Ishikawa (cell line): ENCODE measurements around the gene POLE4.

ENCODE experiments used
- CEBPB ChIP-seq: IDR thresholded peaks from 2 replicates; pipeline ENCODE4 v1.6.1; 2012
- CREB1 ChIP-seq: IDR thresholded peaks from 2 replicates; pipeline ENCODE4 v1.6.1; 2012; ENCODE audit warnings: low read depth
- EGR1 ChIP-seq: IDR thresholded peaks from 2 replicates; pipeline ENCODE4 v1.6.1; 2012
- EP300 ChIP-seq: IDR thresholded peaks from 2 replicates; pipeline ENCODE4 v1.6.1; 2012; ENCODE audit warnings: borderline replicate concordance
- FOXM1 ChIP-seq: IDR thresholded peaks from 2 replicates; pipeline ENCODE4 v1.6.1; 2012; ENCODE audit warnings: low read depth, borderline replicate concordance
- MAX ChIP-seq: IDR thresholded peaks from 2 replicates; pipeline ENCODE4 v1.6.1; 2012
- NFIC ChIP-seq: IDR thresholded peaks from 2 replicates; pipeline ENCODE4 v1.6.1; 2012
- RAD21 ChIP-seq: IDR thresholded peaks from 2 replicates; pipeline ENCODE4 v1.6.1; 2012; ENCODE audit warnings: low read depth
- TAF1 ChIP-seq: IDR thresholded peaks from 2 replicates; pipeline ENCODE4 v1.6.1; 2012; ENCODE audit warnings: low read depth, mild to moderate bottlenecking
- TEAD4 ChIP-seq: IDR thresholded peaks from 2 replicates; pipeline ENCODE4 v1.6.1; 2012
- YY1 ChIP-seq: IDR thresholded peaks from 2 replicates; pipeline ENCODE4 v1.6.1; 2012; ENCODE audit warnings: low read depth
- ZBTB7A ChIP-seq: IDR thresholded peaks from 2 replicates; pipeline ENCODE4 v1.6.1; 2012; ENCODE audit warnings: low read depth
- TF ChIP-seq, protein P1 (sequence below): IDR thresholded peaks from 2 replicates; pipeline ENCODE4 v1.6.1; 2012; ENCODE audit warnings: low read depth, mild to moderate bottlenecking
- TF ChIP-seq, protein P2 (sequence below): IDR thresholded peaks from 2 replicates; pipeline ENCODE4 v1.6.1; 2012

GRCh38 chr2:74927621-74928020 is 30.8 kb upstream of the POLE4 start:
- no peak for TF ChIP-seq TAF1
- TF ChIP-seq RAD21, result no peak
- no peak for TF ChIP-seq YY1
- TF ChIP-seq ZBTB7A, result no peak
- no peak for TF ChIP-seq EP300
- no peak for TF ChIP-seq TEAD4
- no peak for TF ChIP-seq FOXM1
- TF ChIP-seq CEBPB, result no peak
- TF ChIP-seq, protein P1, sequence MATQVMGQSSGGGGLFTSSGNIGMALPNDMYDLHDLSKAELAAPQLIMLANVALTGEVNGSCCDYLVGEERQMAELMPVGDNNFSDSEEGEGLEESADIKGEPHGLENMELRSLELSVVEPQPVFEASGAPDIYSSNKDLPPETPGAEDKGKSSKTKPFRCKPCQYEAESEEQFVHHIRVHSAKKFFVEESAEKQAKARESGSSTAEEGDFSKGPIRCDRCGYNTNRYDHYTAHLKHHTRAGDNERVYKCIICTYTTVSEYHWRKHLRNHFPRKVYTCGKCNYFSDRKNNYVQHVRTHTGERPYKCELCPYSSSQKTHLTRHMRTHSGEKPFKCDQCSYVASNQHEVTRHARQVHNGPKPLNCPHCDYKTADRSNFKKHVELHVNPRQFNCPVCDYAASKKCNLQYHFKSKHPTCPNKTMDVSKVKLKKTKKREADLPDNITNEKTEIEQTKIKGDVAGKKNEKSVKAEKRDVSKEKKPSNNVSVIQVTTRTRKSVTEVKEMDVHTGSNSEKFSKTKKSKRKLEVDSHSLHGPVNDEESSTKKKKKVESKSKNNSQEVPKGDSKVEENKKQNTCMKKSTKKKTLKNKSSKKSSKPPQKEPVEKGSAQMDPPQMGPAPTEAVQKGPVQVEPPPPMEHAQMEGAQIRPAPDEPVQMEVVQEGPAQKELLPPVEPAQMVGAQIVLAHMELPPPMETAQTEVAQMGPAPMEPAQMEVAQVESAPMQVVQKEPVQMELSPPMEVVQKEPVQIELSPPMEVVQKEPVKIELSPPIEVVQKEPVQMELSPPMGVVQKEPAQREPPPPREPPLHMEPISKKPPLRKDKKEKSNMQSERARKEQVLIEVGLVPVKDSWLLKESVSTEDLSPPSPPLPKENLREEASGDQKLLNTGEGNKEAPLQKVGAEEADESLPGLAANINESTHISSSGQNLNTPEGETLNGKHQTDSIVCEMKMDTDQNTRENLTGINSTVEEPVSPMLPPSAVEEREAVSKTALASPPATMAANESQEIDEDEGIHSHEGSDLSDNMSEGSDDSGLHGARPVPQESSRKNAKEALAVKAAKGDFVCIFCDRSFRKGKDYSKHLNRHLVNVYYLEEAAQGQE, result no peak
- no peak for TF ChIP-seq MAX
- TF ChIP-seq EGR1, result no peak
- TF ChIP-seq, protein P2, sequence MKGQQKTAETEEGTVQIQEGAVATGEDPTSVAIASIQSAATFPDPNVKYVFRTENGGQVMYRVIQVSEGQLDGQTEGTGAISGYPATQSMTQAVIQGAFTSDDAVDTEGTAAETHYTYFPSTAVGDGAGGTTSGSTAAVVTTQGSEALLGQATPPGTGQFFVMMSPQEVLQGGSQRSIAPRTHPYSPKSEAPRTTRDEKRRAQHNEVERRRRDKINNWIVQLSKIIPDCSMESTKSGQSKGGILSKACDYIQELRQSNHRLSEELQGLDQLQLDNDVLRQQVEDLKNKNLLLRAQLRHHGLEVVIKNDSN, result no peak
- no peak for TF ChIP-seq NFIC
- TF ChIP-seq CREB1, result no peak
